Stimulated activated CD4-positive, alpha-beta T cell treated with anti-CD3 and anti-CD28 coated beads, Interleukin-1b, Interleukin-23, amount 100 ng/mL, for 1 hour (primary cell): ENCODE data around the gene SLC25A25.
A peak's percentile ranks its signal among the peaks of the same experiment; 100 is the strongest.
"Not testable (repeated sequence)": the region's sequence is repeated elsewhere in the genome, so short reads cannot be mapped to it uniquely, and the experiment has no call there.

Experiments used
- DNase-seq, 2 donors: peaks; one replicate each; pipeline ENCODE4 v3.0.0-alpha.2; 2020; ENCODE audit warnings: low read depth in 2 of 2

The SLC25A25 gene

GRCh38 chr9:128067645-128068385 is at the start of gene SLC25A25:
Gene SLC25A25, plus strand, starts transcription at chr9:128068232. Its CDS starts 88 bp downstream, at chr9:128068320.
- DNase-seq, result peak; percentile 99 to 100

DNA sequence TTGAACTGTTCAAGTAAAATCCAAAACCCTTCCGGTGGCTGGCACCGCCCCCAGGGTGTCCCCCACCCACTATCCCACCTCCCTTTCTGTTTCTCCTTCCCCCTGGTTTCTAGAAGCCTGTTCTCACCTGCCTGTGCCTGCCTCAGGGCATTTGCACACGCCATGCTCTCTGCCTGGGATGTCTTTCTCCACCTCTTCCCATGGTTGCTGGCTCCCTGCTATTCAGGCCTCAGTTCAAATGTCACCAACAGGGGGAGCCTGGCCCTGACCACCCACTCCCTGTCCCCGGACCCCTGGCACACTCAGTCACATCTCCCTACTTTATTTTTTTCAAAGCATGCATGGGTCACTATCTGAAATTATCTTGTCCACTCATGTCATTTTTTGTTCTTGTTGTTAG is 47.3 kb upstream of the SLC25A25 start:
- DNase-seq, result no peak

GRCh38 chr9:128021098-128021497 is 46.9 kb upstream of the SLC25A25 start:
- no peak for DNase-seq

- no peak for DNase-seq
Measured at GRCh38 chr9:128022886-128023285, 45.1 kb upstream of the SLC25A25 start.

GRCh38 chr9:128023671-128024070 is 44.4 kb upstream of the SLC25A25 start:
- DNase-seq, result not testable (repeated sequence)

- DNase-seq, result no peak
Measured at GRCh38 chr9:128024761-128025308, 43.2 kb upstream of the SLC25A25 start.

- DNase-seq, result no peak
Measured at GRCh38 chr9:128025736-128026135, 42.3 kb upstream of the SLC25A25 start.

DNA sequence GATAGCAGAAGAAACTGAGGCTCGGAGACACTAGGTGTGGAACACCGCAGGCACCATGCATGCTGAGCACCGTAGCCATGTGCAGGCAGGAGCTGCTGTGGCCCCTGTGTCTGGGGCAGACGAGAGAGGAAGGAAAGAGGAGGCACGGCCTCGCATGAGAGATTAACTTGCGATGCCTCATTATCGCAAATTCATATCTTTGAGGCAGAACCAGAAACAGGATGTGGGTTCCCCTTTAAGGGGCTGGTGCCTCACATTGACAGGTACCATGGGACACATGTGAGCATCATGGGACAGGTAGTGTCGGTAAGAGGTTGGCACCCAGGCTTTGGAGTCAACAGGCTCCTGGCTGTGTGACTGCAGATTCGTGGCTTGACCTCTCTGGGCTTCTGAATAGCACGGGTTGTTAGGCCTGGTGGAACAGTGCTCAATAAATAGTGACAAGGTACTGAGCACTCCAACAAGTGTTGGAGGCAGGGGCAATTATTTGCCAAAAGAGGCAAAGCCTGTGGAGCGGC is 41.7 kb upstream of the SLC25A25 start:
- DNase-seq, result peak in 1 of 2 donors; percentile 60

GRCh38 chr9:128026773-128027541 is 41.1 kb upstream of the SLC25A25 start:
- no peak for DNase-seq

- DNase-seq, result no peak
Measured at GRCh38 chr9:128027705-128028104, 40.3 kb upstream of the SLC25A25 start.

- no peak for DNase-seq
Measured at GRCh38 chr9:128033609-128034008, 34.4 kb upstream of the SLC25A25 start.

GRCh38 chr9:128034821-128035652 is 33.0 kb upstream of the SLC25A25 start:
- no peak for DNase-seq

GRCh38 chr9:128036522-128036921 is 31.5 kb upstream of the SLC25A25 start:
- DNase-seq, result not testable (repeated sequence)

DNA sequence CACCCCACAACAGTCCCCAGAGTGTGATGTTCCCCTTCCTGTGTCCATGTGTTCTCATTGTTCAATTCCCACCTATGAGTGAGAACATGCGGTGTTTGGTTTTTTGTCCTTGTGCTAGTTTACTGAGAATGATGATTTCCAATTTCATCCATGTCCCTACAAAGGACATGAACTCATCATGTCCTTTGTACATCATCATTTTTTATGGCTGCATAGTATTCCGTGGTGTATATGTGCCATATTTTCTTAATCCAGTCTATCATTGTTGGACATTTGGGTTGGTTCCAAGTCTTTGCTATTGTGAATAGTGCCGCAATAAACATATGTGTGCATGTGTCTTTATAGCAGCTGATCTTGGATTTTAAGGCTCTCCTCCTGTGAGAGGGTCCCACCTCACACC is 27.2 kb upstream of the SLC25A25 start:
- not testable (repeated sequence) for DNase-seq

DNA sequence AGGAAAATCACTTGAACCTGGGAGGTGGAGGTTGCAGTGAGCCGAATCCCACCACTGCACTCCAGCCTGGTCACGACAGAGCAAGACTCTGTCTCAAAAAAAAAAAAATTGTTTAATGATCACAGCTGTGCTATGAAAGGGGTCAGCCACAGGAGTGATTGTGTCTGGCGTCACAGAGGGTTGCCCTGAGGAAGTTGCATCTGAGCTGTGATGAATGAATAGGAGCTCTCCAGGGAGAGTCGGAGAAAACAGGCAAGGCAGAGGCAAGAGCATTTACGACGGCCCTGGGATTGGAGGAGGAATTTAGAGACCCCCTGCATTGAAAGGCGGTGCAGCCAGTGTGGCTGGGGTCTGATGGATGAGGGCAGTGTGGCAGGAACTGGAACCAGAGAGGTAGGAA is 26.0 kb upstream of the SLC25A25 start:
- no peak for DNase-seq

DNA sequence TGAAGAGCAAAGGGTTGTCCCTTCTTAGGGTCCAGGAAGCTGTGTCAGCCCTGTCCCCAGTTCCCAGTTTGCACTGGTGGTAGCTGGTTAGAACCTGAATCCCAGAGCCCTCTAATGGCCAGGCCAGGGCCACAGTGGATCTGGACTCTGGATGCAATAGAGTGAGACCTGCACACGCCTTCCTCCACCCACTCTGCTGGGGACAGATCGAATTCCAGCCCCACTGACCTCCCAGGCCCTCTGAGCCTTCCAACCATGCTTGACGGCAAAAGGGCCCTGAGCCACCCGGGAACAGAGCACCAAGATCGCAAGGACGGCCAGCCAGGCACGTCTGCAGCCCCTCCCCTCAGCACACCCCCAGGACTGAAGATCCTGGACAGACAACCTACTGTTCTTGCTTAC is 24.6 kb upstream of the SLC25A25 start:
- DNase-seq, result no peak

- DNase-seq, result not testable (repeated sequence)
Measured at GRCh38 chr9:128045409-128045808, 22.6 kb upstream of the SLC25A25 start.

GRCh38 chr9:128045831-128046230 is 22.2 kb upstream of the SLC25A25 start:
- DNase-seq, result no peak

DNA sequence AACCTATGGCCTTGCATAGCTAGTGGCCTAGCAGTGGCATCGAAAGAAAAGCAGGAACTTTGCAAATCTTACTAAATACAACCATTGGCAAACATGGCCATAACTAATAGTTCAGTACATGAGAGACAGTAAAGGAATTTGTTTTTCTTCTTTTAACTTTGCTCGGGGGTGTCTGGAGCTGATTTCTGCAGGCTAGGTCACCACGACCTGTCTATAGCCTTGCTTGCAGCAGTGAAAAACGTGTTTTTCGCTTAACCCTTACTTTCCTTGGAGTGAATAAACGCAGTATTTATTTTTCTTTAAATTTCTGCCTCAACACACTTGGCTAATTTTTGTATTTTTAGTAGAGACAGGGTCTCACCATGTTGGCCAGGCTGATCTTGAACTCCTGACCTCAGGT is 20.8 kb upstream of the SLC25A25 start:
- no peak for DNase-seq

DNA sequence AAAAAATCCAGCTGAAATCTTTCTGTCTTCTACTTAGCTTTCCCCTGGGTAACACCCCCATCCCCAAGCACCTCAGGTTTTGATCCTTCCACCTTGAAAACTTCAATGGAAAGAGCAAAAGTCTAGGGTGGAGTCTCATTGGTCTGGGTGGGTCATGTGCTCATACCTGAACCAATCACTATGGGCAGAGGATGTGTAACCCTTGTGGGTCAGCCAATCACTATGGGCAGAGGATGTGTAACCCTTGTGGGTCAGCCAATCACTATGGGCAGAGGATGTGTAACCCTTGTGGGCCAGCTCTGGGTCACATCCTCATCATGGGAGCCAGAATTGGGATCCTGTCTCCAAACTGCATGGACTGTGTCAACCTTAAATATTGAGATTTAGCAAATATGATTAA is 19.4 kb upstream of the SLC25A25 start:
- no peak for DNase-seq

DNA sequence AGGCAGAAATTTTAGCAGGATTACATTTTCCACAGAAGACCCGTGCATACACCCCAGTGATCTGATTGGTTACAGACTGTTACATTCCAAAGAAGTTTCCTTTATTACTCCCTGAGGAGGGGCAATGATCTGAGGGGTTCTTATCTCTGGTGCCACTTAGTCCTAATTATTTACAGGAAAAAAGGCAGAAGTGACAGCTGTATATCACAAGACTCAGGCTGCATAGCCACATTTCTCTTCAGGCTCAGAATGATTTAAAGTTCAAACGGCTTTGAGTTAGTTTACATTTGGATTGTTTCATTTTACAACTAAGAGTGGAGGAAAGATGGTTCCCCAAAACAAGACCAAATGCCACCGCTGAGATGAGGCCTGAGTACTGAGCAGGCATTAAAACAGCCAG is 18.2 kb upstream of the SLC25A25 start:
- no peak for DNase-seq
